ENCODE results near the gene OTUD7B.
"Not testable (repeated sequence)": the region's sequence is repeated elsewhere in the genome, so short reads cannot be mapped to it uniquely, and the experiment has no call there.

OTUD7B gene

GRCh38 chr1:150010393-150011115 is at the start of gene OTUD7B:
Gene OTUD7B, minus strand, starts transcription at chr1:150010726. Its CDS starts 33,216 bp downstream, at chr1:149977510.
- H3K9ac ChIP-seq (ENCODE audit: low read length) = peak within 1 kb of the TSS; percentile 75
- H2AFZ ChIP-seq (ENCODE audit: low read length) = peak within 1 kb of the TSS; percentile 98
- no peaks in the 10 kb centered on the region for H3F3A ChIP-seq (ENCODE audit: insufficient read depth, low read length)
- H3K9me2 ChIP-seq (ENCODE audit: low read depth, low read length) = no peaks in the 10 kb centered on the region
- no peak within 1 kb of the TSS for H3K27ac ChIP-seq (ENCODE audit: low read depth, low read length, poor library complexity, severe bottlenecking)
- no peak for TF ChIP-seq CTCF (IDR thresholded peaks at IDR 0.05; ENCODE audit: low read length)
- TF ChIP-seq EZH2 (IDR thresholded peaks at IDR 0.05; ENCODE audit: borderline replicate concordance, low read length) = no peak
- H3K4me1 ChIP-seq (ENCODE audit: insufficient read depth, low read length, severe bottlenecking) = peaks cover 16% of the 10 kb centered on the region
- no peaks in the 10 kb centered on the region for H4K20me1 ChIP-seq (ENCODE audit: insufficient read depth, low read length)
- H3K36me3 ChIP-seq (ENCODE audit: insufficient read depth, low read length) = no peaks in the 10 kb centered on the region
- H3K27me3 ChIP-seq (ENCODE audit: insufficient read depth, low read length) = 0 out of 2 replicates have a peak, but pooled peaks cover 4% of the 10 kb centered on the region
- no peaks in the 10 kb centered on the region for H3K79me2 ChIP-seq (ENCODE audit: insufficient read depth, low read length)
- H3K9me3 ChIP-seq (ENCODE audit: low read length) = no peaks in the 10 kb centered on the region
- H3K4me2 ChIP-seq (ENCODE audit: low read length) = peak within 1 kb of the TSS; percentile 86
- H3K4me3 ChIP-seq (ENCODE audit: low read depth, low read length, poor library complexity, severe bottlenecking) = peak within 1 kb of the TSS; percentile 88

- Histone ChIP-seq H4K20me1 (ENCODE audit: insufficient read depth, low read length) (no peaks in the 10 kb centered on the region), H3K9me3 (ENCODE audit: low read length) (no peaks in the 10 kb centered on the region), H3K4me1 (ENCODE audit: insufficient read depth, low read length, severe bottlenecking) (no peaks in the 10 kb centered on the region), H3K27ac (ENCODE audit: low read depth, low read length, poor library complexity, severe bottlenecking) (no peak overlapping the region), H3K79me2 (ENCODE audit: insufficient read depth, low read length) (no peaks in the 10 kb centered on the region), H3K9me2 (ENCODE audit: low read depth, low read length) (no peaks in the 10 kb centered on the region), H3K4me3 (ENCODE audit: low read depth, low read length, poor library complexity, severe bottlenecking) (no peak overlapping the region), H3K36me3 (ENCODE audit: insufficient read depth, low read length) (no peaks in the 10 kb centered on the region), H2AFZ (ENCODE audit: low read length) (no peak overlapping the region), H3K27me3 (ENCODE audit: insufficient read depth, low read length) (no peaks in the 10 kb centered on the region), H3K4me2 (ENCODE audit: low read length) (no peak overlapping the region), H3K9ac (ENCODE audit: low read length) (no peak overlapping the region), H3F3A (ENCODE audit: insufficient read depth, low read length) (no peaks in the 10 kb centered on the region)
- TF ChIP-seq EZH2 (IDR thresholded peaks at IDR 0.05; ENCODE audit: borderline replicate concordance, low read length) (no peak), CTCF (IDR thresholded peaks at IDR 0.05; ENCODE audit: low read length) (no peak)
These were observed 49.7 kb upstream of the OTUD7B start for GRCh38 chr1:150060260-150060659.

GRCh38 chr1:150056407-150056806 is 45.9 kb upstream of the OTUD7B start:
- H3F3A ChIP-seq (ENCODE audit: insufficient read depth, low read length) = no peaks in the 10 kb centered on the region
- H3K79me2 ChIP-seq (ENCODE audit: insufficient read depth, low read length) = no peaks in the 10 kb centered on the region
- H3K27ac ChIP-seq (ENCODE audit: low read depth, low read length, poor library complexity, severe bottlenecking) = no peak overlapping the region
- no peaks in the 10 kb centered on the region for H3K36me3 ChIP-seq (ENCODE audit: insufficient read depth, low read length)
- H3K4me1 ChIP-seq (ENCODE audit: insufficient read depth, low read length, severe bottlenecking) = no peaks in the 10 kb centered on the region
- no peak overlapping the region for H3K9ac ChIP-seq (ENCODE audit: low read length)
- H3K27me3 ChIP-seq (ENCODE audit: insufficient read depth, low read length) = no peaks in the 10 kb centered on the region
- no peaks in the 10 kb centered on the region for H3K9me2 ChIP-seq (ENCODE audit: low read depth, low read length)
- no peak overlapping the region for H3K4me2 ChIP-seq (ENCODE audit: low read length)
- no peak for TF ChIP-seq CTCF (IDR thresholded peaks at IDR 0.05; ENCODE audit: low read length)
- TF ChIP-seq EZH2 (IDR thresholded peaks at IDR 0.05; ENCODE audit: borderline replicate concordance, low read length) = no peak
- no peak overlapping the region for H2AFZ ChIP-seq (ENCODE audit: low read length)
- no peaks in the 10 kb centered on the region for H4K20me1 ChIP-seq (ENCODE audit: insufficient read depth, low read length)
- H3K4me3 ChIP-seq (ENCODE audit: low read depth, low read length, poor library complexity, severe bottlenecking) = no peak overlapping the region
- H3K9me3 ChIP-seq (ENCODE audit: low read length) = no peaks in the 10 kb centered on the region

- not testable (repeated sequence) for H3K36me3 ChIP-seq (ENCODE audit: insufficient read depth, low read length); H3K4me3 ChIP-seq (ENCODE audit: low read depth, low read length, poor library complexity, severe bottlenecking); H3K4me1 ChIP-seq (ENCODE audit: insufficient read depth, low read length, severe bottlenecking); H3K27me3 ChIP-seq (ENCODE audit: insufficient read depth, low read length); H4K20me1 ChIP-seq (ENCODE audit: insufficient read depth, low read length); H3K9me3 ChIP-seq (ENCODE audit: low read length); H3K79me2 ChIP-seq (ENCODE audit: insufficient read depth, low read length); H3F3A ChIP-seq (ENCODE audit: insufficient read depth, low read length); H3K4me2 ChIP-seq (ENCODE audit: low read length); H3K9me2 ChIP-seq (ENCODE audit: low read depth, low read length); H3K9ac ChIP-seq (ENCODE audit: low read length); H3K27ac ChIP-seq (ENCODE audit: low read depth, low read length, poor library complexity, severe bottlenecking); H2AFZ ChIP-seq (ENCODE audit: low read length)
These were observed 45.0 kb upstream of the OTUD7B start for GRCh38 chr1:150055507-150055906.
